IMR-90 (cell line): ENCODE measurements around the gene PLD1. TPM values are rescaled to one million over a fixed set of nuclear protein-coding genes. Genes with fewer than 3 reads are reported as not detected.

ENCODE experiments used
- ATAC-seq: fragments of 200-7000 bp; cut with Tn5 transposase; 2 replicates; pipeline ENCODE4 v1.9.1; 2020; ENCODE audit warnings: low read depth, mild to moderate bottlenecking, moderate library complexity
- BruUV-seq: library from RNA; stranded (reverse); fragments of 400-500 nt; replicated peaks from 2 replicates; lab custom pipeline; 2021; lab: Mats Ljungman, UMichigan
- CTCF ChIA-PET: fragments of 300-600 bp; formaldehyde crosslinking; extraction: SDS; loops from one replicate; lab custom pipeline; 2021; ENCODE audit warnings: antibody characterized with exemption; lab: Yijun Ruan, JAX
- POLR2A ChIA-PET: fragments of 300-600 bp; sonication (Branson Sonifier 250); formaldehyde crosslinking; loops from one replicate; lab custom pipeline; 2022; ENCODE audit warnings: antibody characterized with exemption; ENCODE audit not compliant: unreplicated experiment; lab: Charles Lee
- DNase-seq: peaks from one replicate; pipeline ENCODE4 v3.0.0; 2013
- H2AFZ ChIP-seq: replicated peaks from 2 replicates; pipeline ENCODE3; 2013; ENCODE audit warnings: low read length, mild to moderate bottlenecking; ENCODE audit not compliant: poor library complexity
- H2AK5ac ChIP-seq: 2 replicates; pipeline ENCODE4 v1.6.1; 2013; ENCODE audit warnings: low read depth, low read length, inconsistent platforms
- H2AK9ac ChIP-seq: replicated peaks from 2 replicates; pipeline ENCODE3; 2013; ENCODE audit warnings: mild to moderate bottlenecking, low read depth, low read length, moderate library complexity; ENCODE audit not compliant: poor library complexity
- H2BK120ac ChIP-seq: 2 replicates; pipeline ENCODE4 v1.6.1; 2013; ENCODE audit warnings: low read depth, low read length, inconsistent platforms
- H2BK15ac ChIP-seq: 3 replicates; pipeline ENCODE4 v1.6.1; 2013; ENCODE audit warnings: low read depth, low read length, inconsistent platforms
- H2BK20ac ChIP-seq: 2 replicates; pipeline ENCODE4 v1.6.1; 2013; ENCODE audit warnings: low read depth, mild to moderate bottlenecking, inconsistent platforms, low read length, moderate library complexity
- H2BK5ac ChIP-seq: 2 replicates; pipeline ENCODE4 v1.6.1; 2013; ENCODE audit warnings: mild to moderate bottlenecking, low read depth, low read length, inconsistent platforms; ENCODE audit not compliant: poor library complexity, severe bottlenecking
- H3K14ac ChIP-seq: replicated peaks from 2 replicates; pipeline ENCODE4 v1.6.1; 2013; ENCODE audit warnings: low read depth, low read length, inconsistent platforms
- H3K18ac ChIP-seq: 2 replicates; pipeline ENCODE4 v1.6.1; 2013; ENCODE audit warnings: low read depth, low read length, control low read depth
- H3K23ac ChIP-seq: 2 replicates; pipeline ENCODE4 v1.6.1; 2013; ENCODE audit warnings: low read depth, low read length, inconsistent platforms
- H3K27ac ChIP-seq: 2 replicates; pipeline ENCODE4 v1.5.1; 2013; ENCODE audit warnings: mild to moderate bottlenecking, control low read depth, low read length; ENCODE audit not compliant: insufficient read depth
- H3K27me3 ChIP-seq: 2 replicates; pipeline ENCODE4 v1.6.1; 2013; ENCODE audit warnings: low read length; ENCODE audit not compliant: control insufficient read depth, insufficient read depth
- H3K36me3 ChIP-seq: 2 replicates; pipeline ENCODE4 v1.6.1; 2013; ENCODE audit warnings: low read length, mixed read lengths; ENCODE audit not compliant: control insufficient read depth, insufficient read depth
- H3K4ac ChIP-seq: 2 replicates; pipeline ENCODE4 v1.6.1; 2013; ENCODE audit warnings: low read depth, low read length, inconsistent platforms
- H3K4me1 ChIP-seq: 2 replicates; pipeline ENCODE4 v1.6.1; 2013; ENCODE audit warnings: low read length, mixed read lengths; ENCODE audit not compliant: control insufficient read depth, insufficient read depth
- H3K4me2 ChIP-seq: 2 replicates; pipeline ENCODE4 v1.6.1; 2013; ENCODE audit warnings: low read depth, mild to moderate bottlenecking, control low read depth, low read length, moderate library complexity
- H3K4me3 ChIP-seq: 2 replicates; pipeline ENCODE4 v1.5.1; 2013; ENCODE audit warnings: low read depth, mild to moderate bottlenecking, control low read depth, low read length, moderate library complexity; ENCODE audit not compliant: insufficient read depth
- H3K56ac ChIP-seq: 2 replicates; pipeline ENCODE4 v1.6.1; 2013; ENCODE audit warnings: low read length, inconsistent platforms; ENCODE audit not compliant: insufficient read depth; ENCODE audit errors: extremely low read depth
- H3K79me1 ChIP-seq, 2 experiments: 2 replicates each; pipeline ENCODE4 v1.6.1; 2013; ENCODE audit warnings: low read length in 2 of 2, inconsistent platforms in 1 of 2, low read depth in 1 of 2
- H3K9ac ChIP-seq: 2 replicates; pipeline ENCODE4 v1.6.1; 2013; ENCODE audit warnings: low read depth, low read length, control low read depth
- H3K9me1 ChIP-seq: 2 replicates; pipeline ENCODE4 v1.6.1; 2013; ENCODE audit warnings: low read length, inconsistent platforms; ENCODE audit not compliant: insufficient read depth
- H3K9me3 ChIP-seq: 2 replicates; pipeline ENCODE4 v1.6.1; 2013; ENCODE audit warnings: low read length; ENCODE audit not compliant: control insufficient read depth, insufficient read depth
- H4K20me1 ChIP-seq: 2 replicates; pipeline ENCODE4 v1.6.1; 2013; ENCODE audit warnings: low read length, inconsistent platforms; ENCODE audit not compliant: insufficient read depth
- H4K5ac ChIP-seq: 2 replicates; pipeline ENCODE4 v1.6.1; 2013; ENCODE audit warnings: mild to moderate bottlenecking, low read depth, low read length, control low read depth
- H4K8ac ChIP-seq, 2 experiments: 2 replicates each; pipeline ENCODE4 v1.6.1; 2013; ENCODE audit warnings: low read depth in 2 of 2, low read length in 2 of 2, control low read depth in 1 of 2, inconsistent platforms in 1 of 2
- H4K91ac ChIP-seq: 2 replicates; pipeline ENCODE4 v1.6.1; 2013; ENCODE audit warnings: low read depth, low read length, inconsistent platforms; ENCODE audit not compliant: insufficient read depth
- CEBPB ChIP-seq: IDR thresholded peaks from 2 replicates; pipeline ENCODE4 v1.6.1; 2012; ENCODE audit warnings: low read depth, low read length, improper control_type of control experiment
- CHD1 ChIP-seq: IDR thresholded peaks from 2 replicates; pipeline ENCODE4 v1.6.1; 2012; ENCODE audit warnings: low read depth, low read length, improper control_type of control experiment
- ELK1 ChIP-seq: fragments of 150-350 bp; IDR thresholded peaks from 2 replicates; pipeline ENCODE4 v1.6.1; 2016; ENCODE audit warnings: low read depth, mild to moderate bottlenecking, low read length, moderate library complexity, borderline replicate concordance
- FOS ChIP-seq: fragments of 150-350 bp; IDR thresholded peaks from 2 replicates; pipeline ENCODE4 v1.6.1; 2016; ENCODE audit warnings: low read depth, low read length
- MAFK ChIP-seq: IDR thresholded peaks from 2 replicates; pipeline ENCODE4 v1.6.1; 2012; ENCODE audit warnings: low read depth, low read length, improper control_type of control experiment
- MAZ ChIP-seq: IDR thresholded peaks from 2 replicates; pipeline ENCODE4 v1.6.1; 2012; ENCODE audit warnings: low read depth, mild to moderate bottlenecking, low read length, improper control_type of control experiment, moderate library complexity, borderline replicate concordance
- MXI1 ChIP-seq: IDR thresholded peaks from 2 replicates; pipeline ENCODE4 v1.6.1; 2012; ENCODE audit warnings: low read depth, mild to moderate bottlenecking, low read length, moderate library complexity, borderline replicate concordance
- NFE2L2 ChIP-seq: fragments of 150-350 bp; IDR thresholded peaks from 2 replicates; pipeline ENCODE4 v1.6.1; 2016; ENCODE audit warnings: low read depth, mild to moderate bottlenecking, low read length
- POLR2A ChIP-seq: IDR thresholded peaks from 2 replicates; pipeline ENCODE4 v1.6.1; 2012; ENCODE audit warnings: mild to moderate bottlenecking, low read depth, low read length
- RAD21 ChIP-seq: IDR thresholded peaks from 2 replicates; pipeline ENCODE4 v1.6.1; 2012; ENCODE audit warnings: low read length, improper control_type of control experiment
- RCOR1 ChIP-seq: IDR thresholded peaks from 2 replicates; pipeline ENCODE4 v1.6.1; 2012; ENCODE audit warnings: mild to moderate bottlenecking, low read length, improper control_type of control experiment; ENCODE audit not compliant: insufficient replicate concordance
- SMC3 ChIP-seq: fragments of 150-350 bp; IDR thresholded peaks from 2 replicates; pipeline ENCODE4 v1.6.1; 2016; ENCODE audit warnings: low read depth, mild to moderate bottlenecking, antibody characterized with exemption, low read length, moderate library complexity
- WGBS, 2 experiments: methylation state at CpG; one replicate each; pipeline versions ENCODE4 v1.1.5 to v1.1.7; 2013; ENCODE audit warnings: missing lambda C conversion rate in 2 of 2; ENCODE audit not compliant: insufficient read length in 1 of 2; ENCODE audit errors: extremely low coverage in 2 of 2; 5-methylcytosine and 5-hydroxymethylcytosine counted together
- dilution Hi-C: fragments of 300-500 bp; cut with HindIII; formaldehyde crosslinking; loops from one replicate; pipeline ENCODE4 v1.14.3; 2018; ENCODE audit warnings: low sequenced_read_pairs; ENCODE audit not compliant: unreplicated experiment
- in situ Hi-C: fragments of 300-500 bp; cut with MboI; formaldehyde crosslinking; loops from 3 replicates; pipeline ENCODE4 v1.14.3; 2019; ENCODE audit warnings: low sequenced_read_pairs, inconsistent platforms, mixed read lengths
- intact Hi-C: fragments of 100-400 bp; cut with micrococcal nuclease; formaldehyde crosslinking; loops from 2 replicates; pipeline ENCODE4 v1.10.0; 2022
- polyA plus RNA-seq, 3 experiments: library from polyadenylated mRNA; depleted of rRNA; stranded (reverse); fragments of >200 nt; gene quantifications; 2 replicates each; pipeline ENCODE4 v1.2.3, GENCODE V29; 2012; ENCODE audit warnings: low replicate concordance in 1 of 3
- total RNA-seq: library from RNA; depleted of rRNA; stranded (reverse); fragments of >200 nt; gene quantifications from 2 replicates; pipeline ENCODE4 v1.2.3, GENCODE V29; 2012

Gene PLD1
- total and polyA plus RNA-seq, 2 of the 4 experiments (the other 2 are of a cell fraction): 3.3 to 9.7 TPM

- no peak for TF ChIP-seq MXI1
Observed at GRCh38 chr3:171807129-171807675, 3.1 kb downstream of the PLD1 start (continued).

- DNase-seq (peak; percentile 95), ATAC-seq (peak; percentile 16)
- Histone ChIP-seq H2BK120ac (peak overlapping the region; percentile 68), H3K9ac (peak overlapping the region; percentile 13; the same call in 1 of the 2 replicates), H4K8ac (peak overlapping the region in 1 of 2 experiments; percentile 41; a peak in 2 of 4 replicates), H3K4me2 (peak overlapping the region; percentile 84), H3K9me3 (no peaks in the 10 kb centered on the region), H3K18ac (peak overlapping the region; percentile 93), H3K4me1 (peaks cover 24% of the 10 kb centered on the region), H2BK15ac (peak overlapping the region; percentile 52; the same call in 2 of the 3 replicates), H2AK5ac (peak overlapping the region; percentile 54), H3K56ac (no peak overlapping the region), H2AFZ (no peak overlapping the region), H3K23ac (no peak overlapping the region; the same call in 1 of the 2 replicates), H3K27ac (peak overlapping the region; percentile 79), H3K36me3 (no peaks in the 10 kb centered on the region), H3K9me1 (peaks cover 6% of the 10 kb centered on the region), H2BK5ac (peak overlapping the region; percentile 75), H3K14ac (peak overlapping the region; percentile 5; the same call in 1 of the 2 replicates), H4K5ac (peak overlapping the region; percentile 92), H2AK9ac (no peak overlapping the region), H4K20me1 (no peaks in the 10 kb centered on the region; the same call in 1 of the 2 replicates), H4K91ac (0 out of 2 replicates have a peak overlapping the region, but pooled peaks have one; percentile 26), H3K4me3 (no peak overlapping the region), H2BK20ac (peak overlapping the region; percentile 47; the same call in 1 of the 2 replicates), H3K27me3 (no peaks in the 10 kb centered on the region), H3K79me1 (peaks cover 19 to 41% of the 10 kb centered on the region in 2 experiments; a peak in 3 of 4 replicates), H3K4ac (peak overlapping the region; percentile 71; the same call in 1 of the 2 replicates)
- ChIA-PET POLR2A (no interaction called here), CTCF (interaction anchor here (0.8 to 2.2 kb wide), 4 partner anchors 23 to 44 kb away, joined by 3 to 6 read pairs (median 4); no protein-coding TSS in a partner anchor)
- intact Hi-C loops (no loop called here), in situ Hi-C loops (no loop called here), dilution Hi-C loops (no loop called here)
- WGBS, 2 experiments: no CpG with 5 or more reads among the region's 5 CpGs
- BruUV-seq: no TSS peak
- TF ChIP-seq RAD21 (no peak), ELK1 (no peak), SMC3 (no peak), FOS (peak; percentile 79; the same call in 1 of the 2 replicates), POLR2A (no peak), MAFK (no peak; the same call in 1 of the 2 replicates), MAZ (no peak), CEBPB (peak; percentile 75), MXI1 (no peak), NFE2L2 (peak; percentile 86), RCOR1 (no peak), CHD1 (no peak)
Observed at GRCh38 chr3:171806200-171807128, 3.8 kb downstream of the PLD1 start.
